Measurements from ENCODE around the gene CAPN10.

GRCh38 chr2:240551288-240551687 lies 35.2 kb upstream of the CAPN10 start:
- TF ChIP-seq EP300 (IDR thresholded peaks at IDR 0.05), result no peak
- TF ChIP-seq POLR2A (IDR thresholded peaks at IDR 0.05), result no peak
- no peak for TF ChIP-seq CTCF (IDR thresholded peaks at IDR 0.05)

Data from ovary (tissue), 3 donors.